GM19240 (cell line): ENCODE results near the gene ACOX1.
A peak's percentile ranks its signal among the peaks of the same experiment; 100 is the strongest.

ENCODE experiments used
- DNase-seq: peaks from one replicate; pipeline ENCODE4 v3.0.0; 2011; ENCODE audit warnings: low spot score; ENCODE audit not compliant: insufficient read length

The ACOX1 gene

GRCh38 chr17:75909051-75909811, 69.7 kb downstream of the ACOX1 start:
- DNase-seq, result no peak

- DNase-seq, result no peak
Measured at GRCh38 chr17:75908201-75908600, 70.8 kb downstream of the ACOX1 start.

DNA sequence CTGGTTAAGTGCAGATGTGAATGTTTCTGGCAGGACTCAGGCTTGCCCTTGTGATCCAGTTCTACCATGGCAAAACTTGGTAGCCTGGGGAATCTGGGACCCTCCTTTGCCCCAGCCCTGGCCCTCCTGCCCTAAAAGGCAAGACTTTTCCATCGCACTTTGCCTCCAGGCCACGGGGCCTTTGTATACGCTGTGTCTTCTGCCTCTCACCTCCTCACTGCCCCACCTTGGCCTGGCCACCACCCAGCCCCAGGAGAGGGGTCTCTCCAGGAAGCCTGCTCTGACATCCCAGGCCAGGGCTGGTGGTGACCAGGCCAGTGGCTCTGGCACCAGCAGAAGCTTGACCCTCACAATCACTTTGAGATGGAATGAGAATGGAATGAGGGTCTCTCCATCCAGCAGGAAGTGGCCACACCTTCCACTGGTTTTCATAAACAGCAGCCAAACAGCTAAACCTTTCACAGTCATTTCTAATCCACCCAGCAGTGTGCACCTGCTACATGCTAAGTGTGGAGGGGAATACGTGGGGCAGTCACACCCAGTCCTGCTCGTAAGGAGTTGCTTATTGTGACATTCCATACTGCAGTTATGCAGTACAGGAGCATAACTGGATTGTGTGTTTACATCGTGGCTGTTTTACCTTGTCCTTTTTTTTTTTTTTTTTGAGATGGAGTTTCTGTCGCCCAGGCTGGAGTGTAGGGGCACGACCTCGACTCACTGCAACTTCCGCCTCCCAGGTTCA, 72.7 kb downstream of the ACOX1 start:
- no peak for DNase-seq

- peak; percentile 99 for DNase-seq
Measured at GRCh38 chr17:75904749-75905521, 74.0 kb downstream of the ACOX1 start, which contains the start of gene MRPL38. MRPL38 (minus strand) TSS chr17:75904884; CDS start chr17:75904875, 9 bp downstream.

DNA sequence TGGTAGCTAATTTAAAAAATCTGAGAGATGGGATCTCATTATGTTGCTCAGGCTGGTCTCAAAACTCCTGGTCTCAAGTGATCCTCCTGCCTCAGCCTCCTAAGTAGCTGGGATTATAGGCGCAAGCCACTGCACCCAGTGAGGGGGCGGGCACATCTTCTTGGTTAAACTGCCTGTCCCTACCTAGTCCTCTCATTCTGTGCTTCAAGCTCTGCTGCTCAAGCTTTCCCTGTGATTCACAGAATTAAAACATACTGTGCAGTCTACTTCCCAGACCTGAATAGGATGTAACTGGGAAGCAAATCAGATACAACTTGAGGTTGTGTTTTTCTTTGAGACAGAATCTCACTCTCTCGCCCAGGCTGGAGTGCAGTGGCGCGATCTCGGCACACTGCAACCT, 76.6 kb downstream of the ACOX1 start:
- DNase-seq, result no peak

DNA sequence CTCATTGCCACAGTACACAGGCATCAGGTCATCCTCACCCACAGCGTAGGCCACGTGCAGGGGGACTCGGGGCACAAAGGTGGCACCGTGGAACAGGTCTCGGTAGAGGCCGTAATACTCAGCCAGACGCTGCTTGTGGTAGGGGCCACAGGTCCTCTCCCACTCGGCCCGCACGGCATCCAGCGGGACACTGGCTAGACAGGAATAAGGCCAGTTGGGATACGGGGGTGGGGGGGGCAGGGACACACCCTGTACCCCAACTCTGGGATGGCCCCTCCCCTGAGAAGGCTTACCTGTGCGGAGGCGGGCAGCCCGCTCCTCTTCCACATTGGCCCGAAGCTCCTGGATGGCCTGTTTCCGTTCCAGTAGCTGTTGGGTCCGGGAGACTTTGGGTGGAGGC, 77.2 kb downstream of the ACOX1 start:
- DNase-seq, result no peak

GRCh38 chr17:75900691-75901533, 78.1 kb downstream of the ACOX1 start:
- no peak for DNase-seq

GRCh38 chr17:75899767-75900468, 79.0 kb downstream of the ACOX1 start:
- no peak for DNase-seq

GRCh38 chr17:75899353-75899752, 79.6 kb downstream of the ACOX1 start:
- DNase-seq, result no peak

- DNase-seq, result no peak
Measured at GRCh38 chr17:75898791-75899190, 80.2 kb downstream of the ACOX1 start.

DNA sequence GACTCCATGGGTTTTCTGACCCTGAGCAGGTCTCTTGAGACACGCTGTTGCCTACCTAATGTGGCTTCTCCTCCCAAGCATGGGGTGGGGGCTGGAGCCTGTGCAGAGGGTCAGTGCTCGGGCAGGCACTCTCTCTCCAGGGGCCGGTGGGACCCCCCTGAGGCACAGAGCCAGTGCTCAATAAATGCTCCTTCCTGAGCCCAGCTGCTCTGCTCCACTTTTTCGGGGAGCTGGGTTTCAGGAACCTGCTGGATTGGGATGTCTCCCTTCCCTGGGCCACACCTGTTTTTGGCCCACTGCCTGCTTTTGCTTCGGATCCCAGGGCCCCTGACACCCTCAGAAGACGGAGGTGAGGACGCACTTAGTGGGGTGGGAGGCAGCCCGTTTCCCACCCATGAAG, 80.9 kb downstream of the ACOX1 start:
- DNase-seq, result no peak

DNA sequence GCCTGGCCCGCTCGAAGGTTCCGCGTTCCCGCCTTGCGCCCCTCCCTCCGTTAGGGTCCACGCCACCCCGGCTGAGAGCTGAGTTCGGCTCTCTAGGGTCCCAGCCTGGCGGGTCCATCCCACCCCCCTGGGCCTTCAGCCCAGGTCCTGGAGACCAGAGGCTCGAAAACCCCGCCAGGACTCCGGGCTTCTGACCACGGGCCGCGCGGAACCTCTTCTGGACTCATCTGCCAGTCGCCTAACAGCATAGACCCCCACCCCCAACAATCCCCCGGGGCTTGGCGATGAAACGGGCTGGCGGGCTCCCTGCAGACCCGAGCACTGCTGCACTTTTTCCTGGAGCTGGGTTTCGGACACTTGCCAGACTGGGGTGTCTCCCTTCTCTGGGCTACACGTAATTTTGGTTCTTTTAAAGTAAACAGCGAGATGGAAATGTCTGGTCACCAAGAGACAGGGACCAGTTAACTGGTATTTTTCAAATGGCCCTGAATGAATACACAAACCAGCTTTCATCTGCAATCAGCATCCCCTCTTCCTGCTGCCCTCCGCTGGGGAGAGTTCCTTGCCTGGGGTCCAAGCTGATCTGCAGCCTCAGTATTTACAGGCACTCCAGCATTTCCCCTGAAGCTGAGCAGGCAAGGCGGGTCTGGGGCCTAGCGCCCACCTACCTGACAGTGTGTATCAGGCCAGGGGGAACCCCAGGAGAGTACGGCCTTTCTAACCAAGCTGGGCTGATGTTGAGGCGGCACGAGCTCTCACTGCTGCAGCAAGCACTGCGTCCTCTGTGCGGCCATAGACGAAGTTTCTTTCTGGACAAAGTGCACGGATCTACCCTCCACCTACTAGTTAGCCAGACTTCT, 81.6 kb downstream of the ACOX1 start:
- no peak for DNase-seq

DNA sequence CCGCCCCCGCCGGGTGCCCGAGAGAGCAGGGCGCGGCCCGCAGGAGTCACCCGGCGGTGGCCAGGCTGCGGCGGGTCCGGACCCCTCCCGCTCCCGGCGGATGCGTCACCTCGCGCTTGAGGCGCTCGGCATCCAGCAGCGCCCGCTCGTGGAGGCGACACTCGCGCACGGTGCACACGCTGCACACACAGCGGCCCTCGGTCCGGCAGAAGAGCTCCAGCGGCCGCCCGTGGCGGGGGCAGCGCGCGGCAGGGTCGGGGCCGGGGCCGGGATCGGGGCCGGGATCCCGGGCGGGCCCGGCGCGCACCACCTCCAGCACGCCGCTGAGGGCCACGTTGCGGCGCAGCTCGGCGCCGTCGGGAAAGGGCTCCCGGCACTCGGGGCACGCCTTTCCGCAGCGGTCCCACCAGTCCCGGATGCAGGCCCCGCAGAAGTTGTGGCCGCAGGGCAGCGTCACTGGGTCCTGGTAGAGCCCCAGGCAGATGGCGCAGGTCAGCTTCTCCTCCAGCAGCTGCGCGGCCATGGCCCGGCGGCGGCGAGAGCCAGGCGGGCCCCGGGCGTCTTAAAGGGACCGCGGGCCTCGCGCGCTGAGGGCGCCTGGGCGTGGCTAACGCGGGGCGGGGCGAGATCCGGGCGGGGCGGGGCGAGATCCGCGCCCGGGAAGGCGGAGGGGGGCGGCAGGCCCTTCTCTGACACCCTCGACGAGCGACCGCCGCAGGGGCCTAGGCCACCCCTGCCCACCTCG, 82.4 kb downstream of the ACOX1 start, which contains the start of gene TRIM65:
Gene TRIM65 (minus strand): TSS at position 537 of the 745 bp plus-strand sequence. CDS start 14 bp downstream, at position 523.
- peak; percentile 71 for DNase-seq

DNA sequence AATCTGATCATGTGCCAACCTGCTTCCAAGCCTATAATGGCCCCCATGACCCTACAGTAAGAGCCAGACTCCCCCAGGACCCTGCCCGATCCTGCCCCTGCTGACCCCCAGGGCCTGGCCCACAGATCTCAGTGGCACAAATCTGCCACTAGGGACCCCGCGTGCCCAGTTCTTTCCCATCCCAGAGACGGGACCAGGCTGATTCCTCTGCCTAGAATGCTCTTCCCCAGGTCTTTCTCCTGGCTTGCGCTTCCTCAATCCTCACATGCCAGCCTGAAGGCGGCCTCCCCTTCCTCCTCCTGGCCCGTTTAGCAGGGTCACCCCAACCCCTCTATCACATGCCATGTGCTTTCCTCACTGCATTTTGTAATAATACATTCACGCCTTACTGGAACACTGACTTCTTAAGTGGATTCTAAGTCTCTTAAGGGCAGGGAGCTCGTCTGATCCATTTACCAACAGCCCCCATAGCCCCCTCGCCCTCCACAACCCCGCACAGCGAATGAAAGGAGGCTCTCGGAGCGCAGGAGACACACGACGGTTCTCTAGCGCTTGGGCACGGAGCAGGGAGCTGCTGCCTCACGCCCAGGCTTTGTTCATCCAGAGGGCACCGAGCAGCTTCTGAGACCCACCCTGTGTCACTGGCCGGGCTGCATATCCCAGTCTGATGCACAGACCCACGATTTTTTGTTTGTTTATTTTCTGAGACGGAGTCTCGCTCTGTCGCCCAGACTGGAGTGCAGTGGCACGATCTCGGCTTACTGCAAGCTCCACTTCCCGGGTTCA, 83.4 kb downstream of the ACOX1 start:
- DNase-seq, result no peak

DNA sequence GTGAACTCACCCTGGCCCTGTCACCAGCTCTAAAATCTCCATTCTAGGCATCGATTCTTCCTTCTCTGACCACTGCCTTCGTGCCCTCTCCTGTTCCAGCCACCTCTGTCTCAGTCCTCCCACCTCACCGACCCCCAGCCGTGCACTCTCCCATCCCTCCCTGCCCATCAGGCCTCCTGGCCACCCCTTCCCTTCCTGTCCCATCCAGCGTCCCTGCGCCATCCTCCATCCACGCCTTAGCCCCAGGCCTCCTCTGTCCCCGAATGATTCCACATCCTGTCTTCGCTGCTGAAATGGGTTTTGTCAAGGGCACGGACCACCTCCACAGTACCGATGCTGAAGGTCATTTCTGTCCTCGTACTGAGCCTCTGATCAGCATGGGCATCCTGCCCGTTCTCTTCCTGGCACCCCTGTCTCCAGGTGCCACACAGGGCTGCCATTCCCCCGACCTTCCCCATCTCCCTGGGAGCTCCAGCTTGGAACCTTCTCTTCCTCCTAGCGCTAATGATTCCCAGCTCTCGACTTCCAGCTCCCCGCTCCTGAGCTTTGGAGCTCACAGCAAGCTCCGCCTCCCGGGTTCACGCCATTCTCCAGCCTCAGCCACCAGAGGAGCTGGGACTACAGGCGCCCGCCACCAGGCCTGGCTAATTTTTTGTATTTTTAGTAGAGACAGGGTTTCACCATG, 84.8 kb downstream of the ACOX1 start:
- no peak for DNase-seq

DNA sequence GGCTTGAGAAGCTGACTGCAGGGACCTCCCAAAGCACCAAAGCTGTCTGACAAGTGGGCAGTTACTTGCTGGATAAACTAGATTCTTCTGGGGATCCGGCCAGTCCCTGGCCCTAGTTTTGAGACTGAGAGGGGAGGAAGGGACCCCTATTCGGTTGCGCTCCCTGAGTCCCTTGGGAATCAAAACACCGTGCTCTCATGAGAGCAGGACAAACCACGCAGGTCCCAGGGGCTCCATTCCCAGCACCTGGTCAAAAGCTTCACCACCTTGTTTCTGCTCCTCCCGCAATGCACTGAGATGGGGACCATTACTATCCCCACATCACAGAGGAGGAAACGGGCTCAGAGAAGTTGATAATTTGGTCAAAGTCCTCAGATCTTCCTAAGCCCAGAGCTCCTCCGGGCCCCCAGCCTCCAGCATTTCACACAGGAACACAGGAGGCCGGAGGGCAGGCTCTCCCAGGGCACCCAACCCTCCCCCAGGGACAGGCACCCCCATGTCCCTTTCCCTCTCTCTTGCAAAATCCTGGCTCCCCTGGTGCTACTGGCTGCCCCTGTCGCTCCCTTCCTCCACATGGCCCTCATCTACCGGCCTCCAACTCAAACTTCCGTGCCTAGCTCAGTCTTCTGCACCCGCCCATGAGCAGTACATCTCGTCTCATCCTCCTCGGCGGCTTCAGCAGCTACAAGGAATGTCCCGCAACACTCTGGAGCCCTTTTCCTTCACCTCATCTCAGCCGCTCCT, 85.5 kb downstream of the ACOX1 start:
- no peak for DNase-seq
